Measurements from ENCODE around the gene ARHGAP4. TPM values are rescaled to one million over a fixed set of nuclear protein-coding genes. Genes with fewer than 3 reads are reported as not detected.
A peak's percentile ranks its signal among the peaks of the same experiment; 100 is the strongest.

Gene ARHGAP4
- total and polyA plus RNA-seq, 2 donors (not counting 1 experiment from before 2014, with no cell fraction given): 0.51 to 1.5 TPM

DNA sequence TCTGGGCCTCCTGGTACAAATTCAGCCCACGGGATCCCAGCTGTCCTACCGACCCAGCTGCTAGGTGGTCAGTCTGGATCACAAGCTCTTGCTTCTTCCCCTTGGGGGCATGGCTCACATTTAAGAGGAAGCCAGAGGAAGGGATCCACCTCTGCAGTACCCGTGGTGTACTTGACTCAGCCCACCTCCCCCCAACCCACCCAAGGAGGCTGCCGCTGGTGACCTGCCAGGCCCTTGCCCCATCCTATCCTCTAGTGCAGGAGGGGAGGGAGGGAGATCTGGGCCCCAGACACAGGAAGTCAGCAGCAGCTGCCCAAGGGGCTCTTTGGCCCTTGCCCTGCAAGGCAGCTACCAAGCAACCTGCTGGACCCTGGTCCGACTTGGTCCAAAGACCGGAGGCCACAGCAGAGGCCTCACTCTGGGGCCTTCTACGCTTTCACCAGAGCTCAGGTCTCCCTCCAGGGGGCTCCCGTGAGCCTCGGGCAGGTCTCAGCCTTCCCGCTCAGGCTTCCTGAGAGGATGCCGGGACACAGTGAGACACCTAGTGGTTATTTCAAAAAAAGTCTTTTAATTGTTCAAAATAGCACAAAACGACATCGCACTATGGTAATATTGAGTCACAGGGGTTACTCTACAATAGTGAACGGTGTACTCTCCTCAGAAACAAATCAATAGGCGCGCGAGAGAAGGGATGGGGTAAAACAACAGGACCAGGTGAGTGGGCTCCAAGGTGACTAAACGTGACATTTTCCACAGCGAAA, 21.1 kb upstream of the ARHGAP4 start:
- H3K9ac ChIP-seq (ENCODE audit: insufficient read depth, low read length): no peak overlapping the region

DNA sequence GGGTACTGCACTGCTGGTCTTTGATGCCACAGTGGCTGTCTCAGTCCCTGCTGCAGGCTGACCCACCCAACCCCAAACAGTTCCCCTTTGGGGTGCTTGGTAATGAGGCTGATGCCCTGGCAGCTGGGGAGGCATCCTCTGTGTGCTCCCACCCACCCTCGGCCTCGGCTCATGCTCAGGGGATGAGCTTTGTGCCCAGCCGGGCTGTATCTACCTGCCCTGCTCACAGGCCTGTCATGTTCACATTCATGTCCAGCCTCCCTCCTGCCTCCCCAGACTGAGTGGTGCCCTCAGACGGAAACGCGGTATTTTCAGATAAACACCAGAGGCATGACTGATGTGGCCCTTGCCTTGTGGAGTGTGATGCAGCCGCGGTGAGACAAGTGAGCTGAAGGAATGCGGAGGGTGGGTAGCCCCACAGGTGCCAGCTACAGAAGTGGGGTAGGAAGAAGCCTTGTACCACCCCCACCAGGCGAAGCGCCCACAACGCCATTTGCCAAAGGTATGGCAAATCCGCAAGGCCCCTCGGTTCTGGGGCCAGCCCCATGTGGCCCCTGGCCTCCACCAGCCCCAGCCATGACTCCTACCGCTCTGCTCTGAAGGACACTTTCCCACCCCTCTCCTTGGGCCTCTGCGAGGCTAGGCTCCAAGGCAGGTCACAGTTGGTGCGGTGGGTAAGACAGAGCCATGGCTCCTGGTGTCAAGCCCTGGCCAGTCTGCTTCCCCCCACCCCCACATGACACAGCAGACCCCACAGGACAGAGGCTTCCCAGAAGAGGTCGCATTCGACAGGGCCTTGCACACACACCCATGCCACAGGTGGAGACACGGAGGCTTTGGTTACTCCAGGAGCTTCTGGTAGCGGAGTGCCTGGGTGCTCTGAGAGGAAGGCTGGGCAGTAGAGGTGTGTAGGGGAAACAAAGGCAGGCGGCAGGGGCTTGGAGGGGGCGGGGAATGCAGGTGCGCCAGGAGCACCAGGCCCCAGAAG, 20.2 kb upstream of the ARHGAP4 start:
- Histone ChIP-seq H3K27ac (ENCODE audit: insufficient read depth, low read length) (no peak overlapping the region), H3K9ac (ENCODE audit: insufficient read depth, low read length) (no peak overlapping the region), H2AFZ (ENCODE audit: low read length) (no peak overlapping the region), H3K4me1 (ENCODE audit: control insufficient read depth, extremely low read depth, insufficient read depth, low read length) (no peaks in the 10 kb centered on the region), H4K20me1 (ENCODE audit: control insufficient read depth, extremely low read depth, insufficient read depth, low read length) (no peaks in the 10 kb centered on the region), H3K79me2 (ENCODE audit: control insufficient read depth, insufficient read depth, low read length) (no peaks in the 10 kb centered on the region), H3K9me3 (ENCODE audit: control insufficient read depth, insufficient read depth, low read depth, low read length) (no peaks in the 10 kb centered on the region), H3K4me2 (ENCODE audit: extremely low read depth, insufficient read depth, low read length) (no peak overlapping the region), H3K27me3 (ENCODE audit: control insufficient read depth, insufficient read depth, low read length) (no peaks in the 10 kb centered on the region), H3K4me3 (replicated peaks in 1 of 4; ENCODE audit: control extremely low read depth in 1 of 4, insufficient read depth in 1 of 4, low read depth in 3 of 4, low read length in 4 of 4) (no peak overlapping the region), H3K36me3 (ENCODE audit: control insufficient read depth, insufficient read depth, low read length) (peaks cover 7% of the 10 kb centered on the region)
- TF ChIP-seq EZH2 (IDR thresholded peaks at IDR 0.05; ENCODE audit: low read length, missing control alignments): no peak
- TF ChIP-seq, protein P1, sequence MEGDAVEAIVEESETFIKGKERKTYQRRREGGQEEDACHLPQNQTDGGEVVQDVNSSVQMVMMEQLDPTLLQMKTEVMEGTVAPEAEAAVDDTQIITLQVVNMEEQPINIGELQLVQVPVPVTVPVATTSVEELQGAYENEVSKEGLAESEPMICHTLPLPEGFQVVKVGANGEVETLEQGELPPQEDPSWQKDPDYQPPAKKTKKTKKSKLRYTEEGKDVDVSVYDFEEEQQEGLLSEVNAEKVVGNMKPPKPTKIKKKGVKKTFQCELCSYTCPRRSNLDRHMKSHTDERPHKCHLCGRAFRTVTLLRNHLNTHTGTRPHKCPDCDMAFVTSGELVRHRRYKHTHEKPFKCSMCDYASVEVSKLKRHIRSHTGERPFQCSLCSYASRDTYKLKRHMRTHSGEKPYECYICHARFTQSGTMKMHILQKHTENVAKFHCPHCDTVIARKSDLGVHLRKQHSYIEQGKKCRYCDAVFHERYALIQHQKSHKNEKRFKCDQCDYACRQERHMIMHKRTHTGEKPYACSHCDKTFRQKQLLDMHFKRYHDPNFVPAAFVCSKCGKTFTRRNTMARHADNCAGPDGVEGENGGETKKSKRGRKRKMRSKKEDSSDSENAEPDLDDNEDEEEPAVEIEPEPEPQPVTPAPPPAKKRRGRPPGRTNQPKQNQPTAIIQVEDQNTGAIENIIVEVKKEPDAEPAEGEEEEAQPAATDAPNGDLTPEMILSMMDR (conservative IDR thresholded peaks at IDR 0.05 in 1 of 2, IDR thresholded peaks at IDR 0.05 in 1 of 2; ENCODE audit: low read depth in 1 of 2, low read length in 2 of 2): no peak
- DNase-seq (ENCODE audit: low read depth in 2 of 2): no peak

More for the DNA sequence above, 21.1 kb upstream of the ARHGAP4 start:
- Histone ChIP-seq H3K27me3 (ENCODE audit: control insufficient read depth, insufficient read depth, low read length) (no peaks in the 10 kb centered on the region), H4K20me1 (ENCODE audit: control insufficient read depth, extremely low read depth, insufficient read depth, low read length) (no peaks in the 10 kb centered on the region), H3K9me3 (ENCODE audit: control insufficient read depth, insufficient read depth, low read depth, low read length) (no peaks in the 10 kb centered on the region), H3K4me1 (ENCODE audit: control insufficient read depth, extremely low read depth, insufficient read depth, low read length) (no peaks in the 10 kb centered on the region), H3K27ac (ENCODE audit: insufficient read depth, low read length) (no peak overlapping the region), H3K4me2 (ENCODE audit: extremely low read depth, insufficient read depth, low read length) (no peak overlapping the region), H3K36me3 (ENCODE audit: control insufficient read depth, insufficient read depth, low read length) (peaks cover 15% of the 10 kb centered on the region), H3K79me2 (ENCODE audit: control insufficient read depth, insufficient read depth, low read length) (no peaks in the 10 kb centered on the region), H3K4me3 (replicated peaks in 1 of 4; ENCODE audit: control extremely low read depth in 1 of 4, insufficient read depth in 1 of 4, low read depth in 3 of 4, low read length in 4 of 4) (no peak overlapping the region), H2AFZ (ENCODE audit: low read length) (no peak overlapping the region)
- DNase-seq (ENCODE audit: low read depth in 2 of 2): peak; percentile 62 to 80
- TF ChIP-seq, protein P1 (conservative IDR thresholded peaks at IDR 0.05 in 1 of 2, IDR thresholded peaks at IDR 0.05 in 1 of 2; ENCODE audit: low read depth in 1 of 2, low read length in 2 of 2): peak; percentile 63 to 84
- no peak for TF ChIP-seq EZH2 (IDR thresholded peaks at IDR 0.05; ENCODE audit: low read length, missing control alignments)

GRCh38 chrX:153944800-153945150, 18.7 kb upstream of the ARHGAP4 start:
- Histone ChIP-seq H4K20me1 (ENCODE audit: control insufficient read depth, extremely low read depth, insufficient read depth, low read length) (no peaks in the 10 kb centered on the region), H3K9ac (ENCODE audit: insufficient read depth, low read length) (no peak overlapping the region), H3K4me1 (ENCODE audit: control insufficient read depth, extremely low read depth, insufficient read depth, low read length) (no peaks in the 10 kb centered on the region), H3K9me3 (ENCODE audit: control insufficient read depth, insufficient read depth, low read depth, low read length) (no peaks in the 10 kb centered on the region), H3K36me3 (ENCODE audit: control insufficient read depth, insufficient read depth, low read length) (peaks cover 2% of the 10 kb centered on the region), H3K27ac (ENCODE audit: insufficient read depth, low read length) (no peak overlapping the region), H3K27me3 (ENCODE audit: control insufficient read depth, insufficient read depth, low read length) (no peaks in the 10 kb centered on the region), H3K4me3 (replicated peaks in 1 of 4; ENCODE audit: control extremely low read depth in 1 of 4, insufficient read depth in 1 of 4, low read depth in 3 of 4, low read length in 4 of 4) (no peak overlapping the region), H2AFZ (ENCODE audit: low read length) (no peak overlapping the region), H3K79me2 (ENCODE audit: control insufficient read depth, insufficient read depth, low read length) (no peaks in the 10 kb centered on the region), H3K4me2 (ENCODE audit: extremely low read depth, insufficient read depth, low read length) (no peak overlapping the region)
- TF ChIP-seq, protein P1 (conservative IDR thresholded peaks at IDR 0.05 in 1 of 2, IDR thresholded peaks at IDR 0.05 in 1 of 2; ENCODE audit: low read depth in 1 of 2, low read length in 2 of 2): no peak
- TF ChIP-seq EZH2 (IDR thresholded peaks at IDR 0.05; ENCODE audit: low read length, missing control alignments): no peak
- DNase-seq (ENCODE audit: low read depth in 2 of 2): no peak

Data from fibroblast of lung (primary cell).